ENCODE data around the gene CDC7.
A peak's percentile ranks its signal among the peaks of the same experiment; 100 is the strongest.
"Not testable (repeated sequence)": the region's sequence is repeated elsewhere in the genome, so short reads cannot be mapped to it uniquely, and the experiment has no call there.

Gene CDC7

GRCh38 chr1:91511386-91511785 is 10.7 kb downstream of the CDC7 start:
- DNase-seq (ENCODE audit: low spot score), result peak; percentile 47

GRCh38 chr1:91513160-91513559 is 12.5 kb downstream of the CDC7 start:
- DNase-seq (ENCODE audit: low spot score), result no peak

- no peak for DNase-seq (ENCODE audit: low spot score)
These were observed 13.1 kb downstream of the CDC7 start for GRCh38 chr1:91513706-91514105.

GRCh38 chr1:91515994-91516393 is 15.3 kb downstream of the CDC7 start:
- no peak for DNase-seq (ENCODE audit: low spot score)

- not testable (repeated sequence) for DNase-seq (ENCODE audit: low spot score)
These were observed 16.0 kb downstream of the CDC7 start for GRCh38 chr1:91516605-91517004.

- DNase-seq (ENCODE audit: low spot score), result not testable (repeated sequence)
These were observed 18.5 kb downstream of the CDC7 start for GRCh38 chr1:91519167-91519566.

- DNase-seq (ENCODE audit: low spot score), result no peak
These were observed 20.4 kb downstream of the CDC7 start for GRCh38 chr1:91520942-91521507.

- DNase-seq (ENCODE audit: low spot score), result no peak
These were observed 22.8 kb downstream of the CDC7 start for GRCh38 chr1:91523482-91523881.

GRCh38 chr1:91526496-91526895 is 25.8 kb downstream of the CDC7 start:
- no peak for DNase-seq (ENCODE audit: low spot score)

GRCh38 chr1:91527266-91527765 is 26.7 kb downstream of the CDC7 start:
- DNase-seq (ENCODE audit: low spot score), result no peak

GRCh38 chr1:91527781-91528180 is 27.1 kb downstream of the CDC7 start:
- DNase-seq (ENCODE audit: low spot score), result no peak

- peak; percentile 24 for DNase-seq (ENCODE audit: low spot score)
These were observed 29.2 kb downstream of the CDC7 start for GRCh38 chr1:91529856-91530255.

- DNase-seq (ENCODE audit: low spot score), result no peak
These were observed 32.8 kb downstream of the CDC7 start for GRCh38 chr1:91533361-91534024.

- no peak for DNase-seq (ENCODE audit: low spot score)
These were observed 34.8 kb downstream of the CDC7 start for GRCh38 chr1:91535441-91535840.

GRCh38 chr1:91537281-91537986 is 36.8 kb downstream of the CDC7 start:
- DNase-seq (ENCODE audit: low spot score), result no peak

GRCh38 chr1:91537987-91538304 is 37.3 kb downstream of the CDC7 start:
- DNase-seq (ENCODE audit: low spot score), result no peak

- no peak for DNase-seq (ENCODE audit: low spot score)
These were observed 40.3 kb downstream of the CDC7 start for GRCh38 chr1:91540910-91541309.

GRCh38 chr1:91541918-91542533 is 41.4 kb downstream of the CDC7 start:
- DNase-seq (ENCODE audit: low spot score), result no peak

GRCh38 chr1:91545506-91546300 is 45.1 kb downstream of the CDC7 start:
- DNase-seq (ENCODE audit: low spot score), result no peak

- DNase-seq (ENCODE audit: low spot score), result no peak
These were observed 45.6 kb downstream of the CDC7 start for GRCh38 chr1:91546301-91546581.

- no peak for DNase-seq (ENCODE audit: low spot score)
These were observed 46.2 kb downstream of the CDC7 start for GRCh38 chr1:91546876-91547275.

- DNase-seq (ENCODE audit: low spot score), result no peak
These were observed 47.9 kb downstream of the CDC7 start for GRCh38 chr1:91548376-91549040.

Measured in cerebellar cortex (tissue), 1 donor.